CD4-positive, alpha-beta T cell (primary cell): ENCODE results near the gene TLR7. TPM values are rescaled to one million over a fixed set of nuclear protein-coding genes. Genes with fewer than 3 reads are reported as not detected.

ENCODE experiments used
- ATAC-seq: fragments of 200-7000 bp; cut with Tn5 transposase; one replicate; pipeline ENCODE4 v1.10.0; 2022; ENCODE audit warnings: mild to moderate bottlenecking; ENCODE audit not compliant: poor library complexity
- CTCF ChIA-PET: fragments of 350-600 bp; sonication (Branson Sonifier 250); formaldehyde crosslinking; loops from one replicate; lab custom pipeline; 2021; ENCODE audit warnings: antibody characterized with exemption, inconsistent platforms; lab: Charles Lee
- POLR2A ChIA-PET: fragments of 350-600 bp; sonication (Branson Sonifier 250); formaldehyde crosslinking; loops from one replicate; lab custom pipeline; 2021; ENCODE audit warnings: antibody characterized with exemption, inconsistent platforms; lab: Charles Lee
- DNase-seq, 14 experiments: peaks; one replicate each; pipeline ENCODE4 v3.0.0-alpha.2; 2013 to 2020; ENCODE audit warnings: mixed read lengths in 2 of 14
- H3K27ac ChIP-seq, 2 donors: one replicate each; pipeline versions ENCODE4 v1.5.1 to v1.7.0; 2013; ENCODE audit warnings: low read length in 2 of 2, low read depth in 1 of 2, mild to moderate bottlenecking in 1 of 2
- H3K27me3 ChIP-seq, 2 experiments: 1 replicate in 1 of 2; 2 replicates in 1 of 2; pipeline versions ENCODE4 v1.6.1 to v1.7.0; 2013; ENCODE audit warnings: low read length in 2 of 2, control low read depth in 1 of 2, mild to moderate bottlenecking in 1 of 2, moderate library complexity in 1 of 2; ENCODE audit not compliant: insufficient read depth in 2 of 2, control insufficient read depth in 1 of 2
- H3K36me3 ChIP-seq: one replicate; pipeline ENCODE4 v1.6.1; 2013; ENCODE audit warnings: low read length, control low read depth; ENCODE audit not compliant: insufficient read depth
- H3K4me1 ChIP-seq: one replicate; pipeline ENCODE4 v1.6.1; 2013; ENCODE audit warnings: low read length, control low read depth; ENCODE audit not compliant: insufficient read depth
- H3K4me3 ChIP-seq: one replicate; pipeline ENCODE4 v1.5.1; 2013; ENCODE audit warnings: mild to moderate bottlenecking, low read length, moderate library complexity
- H3K9me3 ChIP-seq, 2 experiments: 1 replicate in 1 of 2; 2 replicates in 1 of 2; pipeline versions ENCODE4 v1.6.1 to v1.7.0; 2013; ENCODE audit warnings: low read length in 2 of 2, mild to moderate bottlenecking in 2 of 2, control low read depth in 1 of 2, moderate library complexity in 1 of 2; ENCODE audit not compliant: control insufficient read depth in 1 of 2, insufficient read depth in 1 of 2
- H3K27ac Mint-ChIP-seq: one replicate; pipeline ENCODE4 v1.8.0; 2020; ENCODE audit warnings: mixed read lengths
- H3K27me3 Mint-ChIP-seq: one replicate; pipeline ENCODE4 v1.8.0; 2021; ENCODE audit warnings: mixed read lengths
- H3K36me3 Mint-ChIP-seq: one replicate; pipeline ENCODE4 v1.8.0; 2021; ENCODE audit warnings: low read depth, mixed read lengths
- H3K4me1 Mint-ChIP-seq: one replicate; pipeline ENCODE4 v1.8.0; 2021; ENCODE audit warnings: low read depth, mixed read lengths
- H3K4me3 Mint-ChIP-seq: one replicate; pipeline ENCODE4 v1.8.0; 2020; ENCODE audit warnings: mild to moderate bottlenecking, mixed read lengths
- H3K9me3 Mint-ChIP-seq: one replicate; pipeline ENCODE4 v1.8.0; 2020; ENCODE audit warnings: mixed read lengths
- CTCF ChIP-seq: fragments of 200-600 bp; IDR thresholded peaks from one replicate; pipeline ENCODE4 v1.8.0; 2022; ENCODE audit warnings: antibody characterized with exemption, mild to moderate bottlenecking
- intact Hi-C, 2 experiments: fragments of 100-400 bp; cut with DNase I in 1 of 2; cut with micrococcal nuclease in 1 of 2; formaldehyde crosslinking; loops; one replicate each; pipeline versions ENCODE4 v1.15.1 to v1.9.0; 2023 to 2025; cut with DNase I, micrococcal nuclease
- total RNA-seq, 174 experiments: library from RNA in 2 of 174; stranded (reverse) in 2 of 174; gene quantifications; one replicate each; pipeline ENCODE4 v1.2.3 and lab custom pipeline; 2021 to 2026

The TLR7 gene
- total RNA-seq, 2 experiments from 2014 or later = 0.06 TPM; not detected in 1

GRCh38 chrX:12906046-12906761 lies 39.3 kb downstream of the TLR7 start, which contains the start of gene TLR8:
Gene TLR8, plus strand, starts transcription at chrX:12906620. Its CDS starts 87 bp downstream, at chrX:12906707.
- Histone ChIP-seq H3K27me3 (no peaks in the 10 kb centered on the region), H3K27ac (no peak within 1 kb of the TSS), H3K9me3 (no peaks in the 10 kb centered on the region), H3K36me3 (no peaks in the 10 kb centered on the region), H3K4me1 (peaks cover 5% of the 10 kb centered on the region), H3K4me3 (no peak within 1 kb of the TSS)
- ATAC-seq (no peak), DNase-seq (no peak)
- Mint-ChIP-seq H3K27me3 (no peaks in the 10 kb centered on the region), H3K9me3 (no peaks in the 10 kb centered on the region), H3K36me3 (no peaks in the 10 kb centered on the region), H3K4me3 (no peak within 1 kb of the TSS), H3K4me1 (peaks cover 14% of the 10 kb centered on the region), H3K27ac (no peak within 1 kb of the TSS)
- intact Hi-C loops = no loop called here
- ChIA-PET CTCF (interaction anchor here (0.6 kb wide), 1 partner anchor 186 kb away, joined by 3 read pairs; no protein-coding TSS in a partner anchor), POLR2A (no interaction called here)
- no peak for TF ChIP-seq CTCF

DNA sequence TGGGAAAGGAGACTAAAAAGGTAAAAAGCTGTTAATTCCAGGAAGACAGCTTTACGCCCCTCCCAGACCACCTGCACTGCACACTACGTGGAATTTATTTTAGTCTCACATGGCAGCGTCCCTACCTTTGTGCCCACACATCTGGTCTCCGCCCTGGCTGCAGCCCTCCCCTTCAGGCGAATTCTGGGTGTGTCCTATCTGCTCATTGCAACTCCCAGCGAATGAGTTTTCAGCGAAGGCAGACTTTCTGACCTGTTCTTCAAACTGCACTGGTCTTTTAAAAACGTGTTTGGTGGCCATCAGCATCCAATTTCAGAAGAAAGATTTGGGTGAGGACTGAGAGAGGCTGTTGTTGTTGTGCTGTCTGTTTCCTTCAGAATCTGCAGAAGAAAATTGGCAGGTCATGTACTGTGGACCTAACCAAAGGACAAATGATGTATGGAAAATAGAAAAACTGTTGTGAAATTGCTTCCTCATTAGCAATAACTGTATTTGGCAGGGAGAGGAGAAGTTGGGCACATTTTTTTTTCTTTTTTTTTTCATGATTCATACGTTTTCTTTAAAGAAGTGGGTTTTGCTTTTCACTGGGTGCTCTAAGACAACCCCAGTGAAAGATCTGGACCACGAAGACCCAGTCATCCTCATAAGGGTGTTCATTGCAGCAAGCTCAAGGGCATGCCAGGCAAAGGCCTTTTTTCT lies 43.7 kb downstream of the TLR7 start:
- Histone ChIP-seq H3K4me1 (no peaks in the 10 kb centered on the region), H3K9me3 (no peaks in the 10 kb centered on the region), H3K27ac (no peak overlapping the region), H3K27me3 (no peaks in the 10 kb centered on the region), H3K4me3 (no peak overlapping the region), H3K36me3 (no peaks in the 10 kb centered on the region)
- ATAC-seq = no peak
- no peaks in the 10 kb centered on the region for H3K27me3 Mint-ChIP-seq
- H3K36me3 Mint-ChIP-seq = no peaks in the 10 kb centered on the region
- ChIA-PET CTCF (interaction anchor here (0.9 kb wide), 1 partner anchor 36 kb away, joined by 3 read pairs; no protein-coding TSS in a partner anchor), POLR2A (no interaction called here)
- no peak for TF ChIP-seq CTCF
- no peaks in the 10 kb centered on the region for H3K9me3 Mint-ChIP-seq
- H3K27ac Mint-ChIP-seq = no peak overlapping the region
- intact Hi-C loops = no loop called here
- H3K4me3 Mint-ChIP-seq = no peak overlapping the region
- peak in 1 of 14 experiments; percentile 14 for DNase-seq
- H3K4me1 Mint-ChIP-seq = peaks cover 19% of the 10 kb centered on the region

GRCh38 chrX:12911122-12911470 lies 44.2 kb downstream of the TLR7 start:
- no peaks in the 10 kb centered on the region for H3K27me3 Mint-ChIP-seq
- H3K36me3 ChIP-seq = no peaks in the 10 kb centered on the region
- H3K4me3 Mint-ChIP-seq = no peak overlapping the region
- no peak for DNase-seq
- CTCF ChIA-PET = interaction anchor here (0.9 kb wide), 1 partner anchor 35 kb away, joined by 3 read pairs; no protein-coding TSS in a partner anchor
- no peak overlapping the region for H3K27ac Mint-ChIP-seq
- no peaks in the 10 kb centered on the region for H3K36me3 Mint-ChIP-seq
- intact Hi-C loops = no loop called here
- no peak overlapping the region for H3K27ac ChIP-seq
- H3K4me3 ChIP-seq = no peak overlapping the region
- no peak for ATAC-seq
- H3K9me3 Mint-ChIP-seq = no peaks in the 10 kb centered on the region
- TF ChIP-seq CTCF = no peak
- no peaks in the 10 kb centered on the region for H3K4me1 ChIP-seq
- no peaks in the 10 kb centered on the region for H3K27me3 ChIP-seq
- POLR2A ChIA-PET = no interaction called here
- peaks cover 19% of the 10 kb centered on the region for H3K4me1 Mint-ChIP-seq
- no peaks in the 10 kb centered on the region for H3K9me3 ChIP-seq
